ENCODE data around the gene DLGAP3. TPM values are rescaled to one million over a fixed set of nuclear protein-coding genes. Genes with fewer than 3 reads are reported as not detected.

The DLGAP3 gene
- total and polyA plus RNA-seq, 4 donors, result 0.05 to 0.19 (median 0.08) TPM

- Histone ChIP-seq H3K27ac (ENCODE audit: low read depth in 1 of 2, low read length in 2 of 2) (no peak overlapping the region), H3K4me3 (ENCODE audit: low read depth in 1 of 3, low read length in 3 of 3) (no peak overlapping the region), H3K9me3 (ENCODE audit: control insufficient read depth in 4 of 4, low read length in 3 of 4) (no peaks in the 10 kb centered on the region), H3K9ac (ENCODE audit: low read depth in 1 of 2, low read length in 2 of 2) (no peak overlapping the region), H3K27me3 (ENCODE audit: control insufficient read depth in 4 of 4, insufficient read depth in 4 of 4, low read length in 3 of 4) (peaks cover 0 to 6% (median 1%) of the 10 kb centered on the region in 4 donors), H3K4me1 (ENCODE audit: control insufficient read depth in 4 of 4, insufficient read depth in 4 of 4, low read length in 3 of 4) (no peaks in the 10 kb centered on the region), H3K36me3 (ENCODE audit: control insufficient read depth in 4 of 4, insufficient read depth in 3 of 4, low read depth in 1 of 4, low read length in 3 of 4) (no peaks in the 10 kb centered on the region)
- DNase-seq (ENCODE audit: low spot score), result no peak
- TF ChIP-seq FOXA1 (IDR thresholded peaks at IDR 0.05) (no peak), HNF4A (conservative IDR thresholded peaks at IDR 0.05) (no peak), ZBTB33 (IDR thresholded peaks at IDR 0.05) (no peak), HNF4G (IDR thresholded peaks at IDR 0.05) (no peak), EGR1 (IDR thresholded peaks at IDR 0.05; ENCODE audit: low read depth in 2 of 2) (no peak), RXRA (IDR thresholded peaks at IDR 0.05) (no peak)
- TF ChIP-seq, protein P1, sequence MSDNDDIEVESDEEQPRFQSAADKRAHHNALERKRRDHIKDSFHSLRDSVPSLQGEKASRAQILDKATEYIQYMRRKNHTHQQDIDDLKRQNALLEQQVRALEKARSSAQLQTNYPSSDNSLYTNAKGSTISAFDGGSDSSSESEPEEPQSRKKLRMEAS (IDR thresholded peaks at IDR 0.05), result no peak
- WGBS, result 75% methylated on average over 8 of the region's 8 CpGs
These were observed 18.0 kb downstream of the DLGAP3 start for GRCh38 chr1:34911465-34911864.

DNA sequence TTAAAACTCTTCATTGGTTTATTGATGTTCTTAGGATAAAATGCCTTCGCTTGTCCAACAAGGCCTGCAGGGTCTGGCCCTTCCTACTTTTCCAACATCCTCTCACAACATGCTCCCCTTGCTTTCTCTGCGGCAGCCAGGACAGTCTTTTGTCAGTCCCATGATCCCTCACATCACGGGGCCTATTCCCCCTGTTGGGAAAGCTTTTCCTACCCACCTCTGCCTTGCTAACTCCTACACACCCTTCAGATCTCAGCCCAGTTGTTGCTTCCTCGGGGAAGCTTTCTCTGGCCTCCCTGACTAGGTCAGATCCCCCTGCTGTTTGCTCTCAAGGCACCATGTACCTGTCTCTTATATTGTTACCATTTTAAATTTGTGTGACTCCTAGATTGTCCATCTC lies 19.0 kb downstream of the DLGAP3 start:
- Histone ChIP-seq H3K27ac (ENCODE audit: low read depth in 1 of 2, low read length in 2 of 2) (no peak overlapping the region), H3K9ac (ENCODE audit: low read depth in 1 of 2, low read length in 2 of 2) (no peak overlapping the region), H3K4me3 (ENCODE audit: low read depth in 1 of 3, low read length in 3 of 3) (no peak overlapping the region), H3K9me3 (ENCODE audit: control insufficient read depth in 4 of 4, low read length in 3 of 4) (no peaks in the 10 kb centered on the region), H3K27me3 (ENCODE audit: control insufficient read depth in 4 of 4, insufficient read depth in 4 of 4, low read length in 3 of 4) (peaks cover 0 to 6% (median 1%) of the 10 kb centered on the region in 4 donors), H3K36me3 (ENCODE audit: control insufficient read depth in 4 of 4, insufficient read depth in 3 of 4, low read depth in 1 of 4, low read length in 3 of 4) (no peaks in the 10 kb centered on the region), H3K4me1 (ENCODE audit: control insufficient read depth in 4 of 4, insufficient read depth in 4 of 4, low read length in 3 of 4) (no peaks in the 10 kb centered on the region)
- TF ChIP-seq SP1 (IDR thresholded peaks at IDR 0.05), result no peak
- no peak for TF ChIP-seq HNF4G (IDR thresholded peaks at IDR 0.05)
- TF ChIP-seq NR2F2 (IDR thresholded peaks at IDR 0.05), result no peak
- no peak for TF ChIP-seq YY1 (IDR thresholded peaks at IDR 0.05)
- TF ChIP-seq, protein P2, sequence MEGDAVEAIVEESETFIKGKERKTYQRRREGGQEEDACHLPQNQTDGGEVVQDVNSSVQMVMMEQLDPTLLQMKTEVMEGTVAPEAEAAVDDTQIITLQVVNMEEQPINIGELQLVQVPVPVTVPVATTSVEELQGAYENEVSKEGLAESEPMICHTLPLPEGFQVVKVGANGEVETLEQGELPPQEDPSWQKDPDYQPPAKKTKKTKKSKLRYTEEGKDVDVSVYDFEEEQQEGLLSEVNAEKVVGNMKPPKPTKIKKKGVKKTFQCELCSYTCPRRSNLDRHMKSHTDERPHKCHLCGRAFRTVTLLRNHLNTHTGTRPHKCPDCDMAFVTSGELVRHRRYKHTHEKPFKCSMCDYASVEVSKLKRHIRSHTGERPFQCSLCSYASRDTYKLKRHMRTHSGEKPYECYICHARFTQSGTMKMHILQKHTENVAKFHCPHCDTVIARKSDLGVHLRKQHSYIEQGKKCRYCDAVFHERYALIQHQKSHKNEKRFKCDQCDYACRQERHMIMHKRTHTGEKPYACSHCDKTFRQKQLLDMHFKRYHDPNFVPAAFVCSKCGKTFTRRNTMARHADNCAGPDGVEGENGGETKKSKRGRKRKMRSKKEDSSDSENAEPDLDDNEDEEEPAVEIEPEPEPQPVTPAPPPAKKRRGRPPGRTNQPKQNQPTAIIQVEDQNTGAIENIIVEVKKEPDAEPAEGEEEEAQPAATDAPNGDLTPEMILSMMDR (IDR thresholded peaks at IDR 0.05; ENCODE audit: low read depth, low read length, missing input control), result no peak
- TF ChIP-seq GABPA (IDR thresholded peaks at IDR 0.05 in 1 of 2, conservative IDR thresholded peaks at IDR 0.05 in 1 of 2), result no peak
- no peak for TF ChIP-seq ATF3 (IDR thresholded peaks at IDR 0.05)
- TF ChIP-seq TAF1 (conservative IDR thresholded peaks at IDR 0.05), result no peak
- TF ChIP-seq RAD21 (IDR thresholded peaks at IDR 0.05), result no peak
- TF ChIP-seq FOXA1 (IDR thresholded peaks at IDR 0.05), result no peak
- TF ChIP-seq FOXA2 (IDR thresholded peaks at IDR 0.05), result no peak
- TF ChIP-seq HNF4A (conservative IDR thresholded peaks at IDR 0.05), result no peak
- TF ChIP-seq, protein P3, sequence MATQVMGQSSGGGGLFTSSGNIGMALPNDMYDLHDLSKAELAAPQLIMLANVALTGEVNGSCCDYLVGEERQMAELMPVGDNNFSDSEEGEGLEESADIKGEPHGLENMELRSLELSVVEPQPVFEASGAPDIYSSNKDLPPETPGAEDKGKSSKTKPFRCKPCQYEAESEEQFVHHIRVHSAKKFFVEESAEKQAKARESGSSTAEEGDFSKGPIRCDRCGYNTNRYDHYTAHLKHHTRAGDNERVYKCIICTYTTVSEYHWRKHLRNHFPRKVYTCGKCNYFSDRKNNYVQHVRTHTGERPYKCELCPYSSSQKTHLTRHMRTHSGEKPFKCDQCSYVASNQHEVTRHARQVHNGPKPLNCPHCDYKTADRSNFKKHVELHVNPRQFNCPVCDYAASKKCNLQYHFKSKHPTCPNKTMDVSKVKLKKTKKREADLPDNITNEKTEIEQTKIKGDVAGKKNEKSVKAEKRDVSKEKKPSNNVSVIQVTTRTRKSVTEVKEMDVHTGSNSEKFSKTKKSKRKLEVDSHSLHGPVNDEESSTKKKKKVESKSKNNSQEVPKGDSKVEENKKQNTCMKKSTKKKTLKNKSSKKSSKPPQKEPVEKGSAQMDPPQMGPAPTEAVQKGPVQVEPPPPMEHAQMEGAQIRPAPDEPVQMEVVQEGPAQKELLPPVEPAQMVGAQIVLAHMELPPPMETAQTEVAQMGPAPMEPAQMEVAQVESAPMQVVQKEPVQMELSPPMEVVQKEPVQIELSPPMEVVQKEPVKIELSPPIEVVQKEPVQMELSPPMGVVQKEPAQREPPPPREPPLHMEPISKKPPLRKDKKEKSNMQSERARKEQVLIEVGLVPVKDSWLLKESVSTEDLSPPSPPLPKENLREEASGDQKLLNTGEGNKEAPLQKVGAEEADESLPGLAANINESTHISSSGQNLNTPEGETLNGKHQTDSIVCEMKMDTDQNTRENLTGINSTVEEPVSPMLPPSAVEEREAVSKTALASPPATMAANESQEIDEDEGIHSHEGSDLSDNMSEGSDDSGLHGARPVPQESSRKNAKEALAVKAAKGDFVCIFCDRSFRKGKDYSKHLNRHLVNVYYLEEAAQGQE (IDR thresholded peaks at IDR 0.05), result no peak
- no peak for TF ChIP-seq EGR1 (IDR thresholded peaks at IDR 0.05; ENCODE audit: low read depth in 2 of 2)
- no peak for TF ChIP-seq ZBTB33 (IDR thresholded peaks at IDR 0.05)
- TF ChIP-seq, protein P1 (IDR thresholded peaks at IDR 0.05), result no peak
- TF ChIP-seq JUND (IDR thresholded peaks at IDR 0.05), result no peak
- no peak for TF ChIP-seq RXRA (IDR thresholded peaks at IDR 0.05)
- DNase-seq (ENCODE audit: low spot score), result no peak
- 65% methylated on average over 4 of the region's 4 CpGs for WGBS

Data from liver (tissue), 9 donors.